HEK293 (cell line): ENCODE results near the gene DDR1.

Source experiments
- BCL11A ChIP-seq: fragments of 450-650 bp; formaldehyde crosslinking; IDR thresholded peaks from 2 replicates; pipeline ENCODE4 v1.5.1; 2016; ENCODE audit warnings: low read depth, missing biosample characterization, missing genetic modification characterization
- GFI1B ChIP-seq: fragments of 450-650 bp; formaldehyde crosslinking; IDR thresholded peaks from 2 replicates; pipeline ENCODE4 v1.5.1; 2016; ENCODE audit warnings: missing biosample characterization, missing genetic modification characterization
- GLI4 ChIP-seq: fragments of 450-650 bp; formaldehyde crosslinking; IDR thresholded peaks from 2 replicates; pipeline ENCODE4 v1.5.1; 2016; ENCODE audit warnings: missing biosample characterization, missing genetic modification characterization
- KLF8 ChIP-seq: fragments of 450-650 bp; formaldehyde crosslinking; IDR thresholded peaks from 2 replicates; pipeline ENCODE4 v1.5.1; 2016; ENCODE audit warnings: missing biosample characterization, missing genetic modification characterization
- RBAK ChIP-seq: fragments of 450-650 bp; formaldehyde crosslinking; IDR thresholded peaks from 2 replicates; pipeline ENCODE4 v1.5.1; 2016; ENCODE audit warnings: missing biosample characterization, missing genetic modification characterization
- TCF7L2 ChIP-seq: IDR thresholded peaks from 2 replicates; pipeline ENCODE4 v1.6.1; 2011; ENCODE audit warnings: low read depth, mild to moderate bottlenecking, inconsistent platforms, low read length, moderate library complexity, borderline replicate concordance
- TRIM28 ChIP-seq: IDR thresholded peaks from 2 replicates; pipeline ENCODE4 v1.6.1; 2011; ENCODE audit warnings: low read length, control low read depth, borderline replicate concordance
- ZNF10 ChIP-seq: fragments of 450-650 bp; formaldehyde crosslinking; IDR thresholded peaks from 2 replicates; pipeline ENCODE4 v1.5.1; 2017; ENCODE audit warnings: missing biosample characterization, missing genetic modification characterization
- ZNF146 ChIP-seq: fragments of 450-650 bp; formaldehyde crosslinking; IDR thresholded peaks from 2 replicates; pipeline ENCODE4 v1.5.1; 2016; ENCODE audit warnings: missing biosample characterization, missing genetic modification characterization
- ZNF202 ChIP-seq: fragments of 450-650 bp; formaldehyde crosslinking; IDR thresholded peaks from 2 replicates; pipeline ENCODE4 v1.5.1; 2016; ENCODE audit warnings: missing biosample characterization, missing genetic modification characterization, borderline replicate concordance
- ZNF211 ChIP-seq: fragments of 450-650 bp; formaldehyde crosslinking; IDR thresholded peaks from 2 replicates; pipeline ENCODE4 v1.5.1; 2016; ENCODE audit warnings: low read depth, missing biosample characterization, missing genetic modification characterization
- ZNF302 ChIP-seq: fragments of 450-650 bp; formaldehyde crosslinking; IDR thresholded peaks from 2 replicates; pipeline ENCODE4 v1.5.1; 2016; ENCODE audit warnings: missing biosample characterization, missing genetic modification characterization, low read depth
- ZNF366 ChIP-seq: fragments of 450-650 bp; formaldehyde crosslinking; conservative IDR thresholded peaks from 2 replicates; pipeline ENCODE4 v1.5.1; 2016; ENCODE audit warnings: missing biosample characterization, missing genetic modification characterization
- ZNF560 ChIP-seq: fragments of 450-650 bp; formaldehyde crosslinking; IDR thresholded peaks from 2 replicates; pipeline ENCODE4 v1.5.1; 2017; ENCODE audit warnings: missing biosample characterization, missing genetic modification characterization, borderline replicate concordance
- ZNF629 ChIP-seq: fragments of 450-650 bp; formaldehyde crosslinking; IDR thresholded peaks from 2 replicates; pipeline ENCODE4 v1.5.1; 2017; ENCODE audit warnings: missing biosample characterization, missing genetic modification characterization
- ZNF670 ChIP-seq: fragments of 450-650 bp; formaldehyde crosslinking; IDR thresholded peaks from 2 replicates; pipeline ENCODE4 v1.5.1; 2016; ENCODE audit warnings: missing biosample characterization, missing genetic modification characterization, low read depth
- ZNF792 ChIP-seq: fragments of 450-650 bp; formaldehyde crosslinking; IDR thresholded peaks from 2 replicates; pipeline ENCODE4 v1.5.1; 2016; ENCODE audit warnings: missing biosample characterization, missing genetic modification characterization
- ZNF830 ChIP-seq: fragments of 450-650 bp; IDR thresholded peaks from 2 replicates; pipeline ENCODE4 v1.5.0; 2018; ENCODE audit warnings: missing biosample characterization, missing genetic modification characterization, low read depth, mild to moderate bottlenecking, moderate library complexity
- ZNF837 ChIP-seq: fragments of 450-650 bp; formaldehyde crosslinking; IDR thresholded peaks from 2 replicates; pipeline ENCODE4 v1.5.1; 2016; ENCODE audit warnings: missing biosample characterization, missing genetic modification characterization
- TF ChIP-seq, protein P1 (sequence below): fragments of 450-650 bp; formaldehyde crosslinking; IDR thresholded peaks from 2 replicates; pipeline ENCODE4; 2016; ENCODE audit warnings: missing biosample characterization, missing genetic modification characterization
- TF ChIP-seq, protein P2 (sequence below): fragments of 450-650 bp; formaldehyde crosslinking; IDR thresholded peaks from 2 replicates; pipeline ENCODE4 v1.5.1; 2016; ENCODE audit warnings: missing biosample characterization, missing genetic modification characterization
- TF ChIP-seq, protein P3 (sequence below): fragments of 450-650 bp; formaldehyde crosslinking; IDR thresholded peaks from 2 replicates; pipeline ENCODE4 v1.5.1; 2016; ENCODE audit warnings: missing biosample characterization, missing genetic modification characterization
- TF ChIP-seq, protein P4 (sequence below): sonication (generic); formaldehyde crosslinking; IDR thresholded peaks from 2 replicates; pipeline ENCODE4 v1.8.1; 2022; ENCODE audit warnings: mild to moderate bottlenecking, moderate library complexity, missing genetic modification reagents
- TF ChIP-seq, protein P5 (sequence below): fragments of 450-650 bp; formaldehyde crosslinking; IDR thresholded peaks from 2 replicates; pipeline ENCODE4 v1.5.1; 2016; ENCODE audit warnings: missing biosample characterization, missing genetic modification characterization
- TF ChIP-seq, protein P6 (sequence below): fragments of 450-650 bp; formaldehyde crosslinking; IDR thresholded peaks from 2 replicates; pipeline ENCODE4 v1.5.1; 2016; ENCODE audit warnings: missing biosample characterization, missing genetic modification characterization, low read depth
- TF ChIP-seq, protein P7 (sequence below): fragments of 450-650 bp; formaldehyde crosslinking; IDR thresholded peaks from 2 replicates; pipeline ENCODE4 v1.5.1; 2016; ENCODE audit warnings: missing biosample characterization, missing genetic modification characterization

The DDR1 gene

DNA sequence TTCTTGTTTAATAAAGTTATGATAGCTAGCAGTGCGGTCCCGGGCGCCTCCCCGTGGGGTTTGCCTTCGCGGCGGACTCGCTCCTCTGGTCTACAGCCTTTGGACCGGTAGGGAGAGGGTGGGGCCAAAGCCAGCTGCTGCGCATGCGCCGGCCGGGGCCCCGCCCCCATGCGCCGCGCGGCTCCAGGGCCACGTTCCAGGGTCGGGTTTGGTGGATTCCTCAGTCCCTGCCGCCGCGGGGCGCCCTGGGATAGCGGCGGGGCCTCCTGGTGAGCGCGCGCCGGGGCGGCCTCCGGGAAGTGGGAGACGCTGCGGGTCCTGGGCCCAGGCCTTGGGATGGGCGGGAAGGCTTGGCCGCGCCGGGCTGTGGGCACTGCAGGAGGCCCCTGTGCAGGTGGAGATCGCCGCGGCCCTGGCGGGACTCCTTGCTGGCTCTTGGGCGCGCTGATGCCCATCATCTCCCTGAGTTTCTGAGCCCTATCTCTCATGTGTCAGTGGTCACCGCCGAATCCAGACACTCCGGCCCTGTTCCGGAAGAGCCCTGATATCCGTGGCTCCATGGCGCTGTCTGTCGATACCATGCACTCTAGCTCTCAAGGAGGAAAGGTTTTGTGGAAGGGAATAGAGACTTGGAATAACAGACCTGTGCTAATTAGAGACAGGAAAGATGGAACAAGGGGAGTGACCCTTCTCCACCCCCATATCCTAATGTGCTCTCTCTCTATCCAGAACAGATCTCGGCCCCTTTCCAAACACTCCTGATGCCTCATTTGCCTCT is 29.9 kb downstream of the DDR1 start, which contains the start of gene VARS2 (continued):
- TF ChIP-seq, protein P1, sequence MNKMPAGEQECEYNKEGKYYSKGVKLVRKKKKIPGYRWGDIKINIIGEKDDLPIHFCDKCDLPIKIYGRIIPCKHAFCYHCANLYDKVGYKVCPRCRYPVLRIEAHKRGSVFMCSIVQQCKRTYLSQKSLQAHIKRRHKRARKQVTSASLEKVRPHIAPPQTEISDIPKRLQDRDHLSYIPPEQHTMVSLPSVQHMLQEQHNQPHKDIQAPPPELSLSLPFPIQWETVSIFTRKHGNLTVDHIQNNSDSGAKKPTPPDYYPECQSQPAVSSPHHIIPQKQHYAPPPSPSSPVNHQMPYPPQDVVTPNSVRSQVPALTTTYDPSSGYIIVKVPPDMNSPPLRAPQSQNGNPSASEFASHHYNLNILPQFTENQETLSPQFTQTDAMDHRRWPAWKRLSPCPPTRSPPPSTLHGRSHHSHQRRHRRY: no peak
- TF ChIP-seq ZNF837 (no peak), ZNF629 (peak; percentile 45; the same call in 1 of the 2 replicates), ZNF560 (tag by site-specific recombination) (no peak), ZNF830 (tag by site-specific recombination) (no peak), ZNF302 (tag by site-specific recombination) (no peak), ZNF792 (tag by site-specific recombination) (no peak), ZNF211 (tag by site-specific recombination) (no peak), ZNF202 (tag by site-specific recombination) (no peak), GLI4 (tag by site-specific recombination) (no peak), ZNF146 (tag by site-specific recombination) (no peak), GFI1B (peak; percentile 14; the same call in 1 of the 2 replicates), KLF8 (tag by site-specific recombination) (peak; percentile 65; the same call in 1 of the 2 replicates), RBAK (tag by site-specific recombination) (no peak), ZNF670 (tag by site-specific recombination) (no peak), TCF7L2 (no peak), ZNF10 (no peak), ZNF366 (tag by site-specific recombination) (no peak), TRIM28 (no peak), BCL11A (tag by site-specific recombination) (no peak)
- TF ChIP-seq, protein P2, sequence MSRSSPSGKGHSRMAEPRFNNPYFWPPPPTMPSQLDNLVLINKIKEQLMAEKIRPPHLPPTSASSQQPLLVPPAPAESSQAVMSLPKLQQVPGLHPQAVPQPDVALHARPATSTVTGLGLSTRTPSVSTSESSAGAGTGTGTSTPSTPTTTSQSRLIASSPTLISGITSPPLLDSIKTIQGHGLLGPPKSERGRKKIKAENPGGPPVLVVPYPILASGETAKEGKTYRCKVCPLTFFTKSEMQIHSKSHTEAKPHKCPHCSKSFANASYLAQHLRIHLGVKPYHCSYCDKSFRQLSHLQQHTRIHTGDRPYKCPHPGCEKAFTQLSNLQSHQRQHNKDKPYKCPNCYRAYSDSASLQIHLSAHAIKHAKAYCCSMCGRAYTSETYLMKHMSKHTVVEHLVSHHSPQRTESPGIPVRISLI (tag by site-specific recombination): no peak
- TF ChIP-seq, protein P3, sequence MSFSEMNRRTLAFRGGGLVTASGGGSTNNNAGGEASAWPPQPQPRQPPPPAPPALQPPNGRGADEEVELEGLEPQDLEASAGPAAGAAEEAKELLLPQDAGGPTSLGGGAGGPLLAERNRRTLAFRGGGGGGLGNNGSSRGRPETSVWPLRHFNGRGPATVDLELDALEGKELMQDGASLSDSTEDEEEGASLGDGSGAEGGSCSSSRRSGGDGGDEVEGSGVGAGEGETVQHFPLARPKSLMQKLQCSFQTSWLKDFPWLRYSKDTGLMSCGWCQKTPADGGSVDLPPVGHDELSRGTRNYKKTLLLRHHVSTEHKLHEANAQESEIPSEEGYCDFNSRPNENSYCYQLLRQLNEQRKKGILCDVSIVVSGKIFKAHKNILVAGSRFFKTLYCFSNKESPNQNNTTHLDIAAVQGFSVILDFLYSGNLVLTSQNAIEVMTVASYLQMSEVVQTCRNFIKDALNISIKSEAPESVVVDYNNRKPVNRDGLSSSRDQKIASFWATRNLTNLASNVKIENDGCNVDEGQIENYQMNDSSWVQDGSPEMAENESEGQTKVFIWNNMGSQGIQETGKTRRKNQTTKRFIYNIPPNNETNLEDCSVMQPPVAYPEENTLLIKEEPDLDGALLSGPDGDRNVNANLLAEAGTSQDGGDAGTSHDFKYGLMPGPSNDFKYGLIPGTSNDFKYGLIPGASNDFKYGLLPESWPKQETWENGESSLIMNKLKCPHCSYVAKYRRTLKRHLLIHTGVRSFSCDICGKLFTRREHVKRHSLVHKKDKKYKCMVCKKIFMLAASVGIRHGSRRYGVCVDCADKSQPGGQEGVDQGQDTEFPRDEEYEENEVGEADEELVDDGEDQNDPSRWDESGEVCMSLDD (tag by site-specific recombination): no peak
- TF ChIP-seq, protein P4, sequence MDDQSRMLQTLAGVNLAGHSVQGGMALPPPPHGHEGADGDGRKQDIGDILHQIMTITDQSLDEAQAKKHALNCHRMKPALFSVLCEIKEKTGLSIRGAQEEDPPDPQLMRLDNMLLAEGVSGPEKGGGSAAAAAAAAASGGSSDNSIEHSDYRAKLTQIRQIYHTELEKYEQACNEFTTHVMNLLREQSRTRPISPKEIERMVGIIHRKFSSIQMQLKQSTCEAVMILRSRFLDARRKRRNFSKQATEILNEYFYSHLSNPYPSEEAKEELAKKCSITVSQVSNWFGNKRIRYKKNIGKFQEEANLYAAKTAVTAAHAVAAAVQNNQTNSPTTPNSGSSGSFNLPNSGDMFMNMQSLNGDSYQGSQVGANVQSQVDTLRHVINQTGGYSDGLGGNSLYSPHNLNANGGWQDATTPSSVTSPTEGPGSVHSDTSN (CRISPR knock-in tag): peak; percentile 83
- TF ChIP-seq, protein P5, sequence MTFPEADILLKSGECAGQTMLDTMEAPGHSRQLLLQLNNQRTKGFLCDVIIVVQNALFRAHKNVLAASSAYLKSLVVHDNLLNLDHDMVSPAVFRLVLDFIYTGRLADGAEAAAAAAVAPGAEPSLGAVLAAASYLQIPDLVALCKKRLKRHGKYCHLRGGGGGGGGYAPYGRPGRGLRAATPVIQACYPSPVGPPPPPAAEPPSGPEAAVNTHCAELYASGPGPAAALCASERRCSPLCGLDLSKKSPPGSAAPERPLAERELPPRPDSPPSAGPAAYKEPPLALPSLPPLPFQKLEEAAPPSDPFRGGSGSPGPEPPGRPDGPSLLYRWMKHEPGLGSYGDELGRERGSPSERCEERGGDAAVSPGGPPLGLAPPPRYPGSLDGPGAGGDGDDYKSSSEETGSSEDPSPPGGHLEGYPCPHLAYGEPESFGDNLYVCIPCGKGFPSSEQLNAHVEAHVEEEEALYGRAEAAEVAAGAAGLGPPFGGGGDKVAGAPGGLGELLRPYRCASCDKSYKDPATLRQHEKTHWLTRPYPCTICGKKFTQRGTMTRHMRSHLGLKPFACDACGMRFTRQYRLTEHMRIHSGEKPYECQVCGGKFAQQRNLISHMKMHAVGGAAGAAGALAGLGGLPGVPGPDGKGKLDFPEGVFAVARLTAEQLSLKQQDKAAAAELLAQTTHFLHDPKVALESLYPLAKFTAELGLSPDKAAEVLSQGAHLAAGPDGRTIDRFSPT (tag by site-specific recombination): peak; percentile 45; the same call in 1 of the 2 replicates
- TF ChIP-seq, protein P6, sequence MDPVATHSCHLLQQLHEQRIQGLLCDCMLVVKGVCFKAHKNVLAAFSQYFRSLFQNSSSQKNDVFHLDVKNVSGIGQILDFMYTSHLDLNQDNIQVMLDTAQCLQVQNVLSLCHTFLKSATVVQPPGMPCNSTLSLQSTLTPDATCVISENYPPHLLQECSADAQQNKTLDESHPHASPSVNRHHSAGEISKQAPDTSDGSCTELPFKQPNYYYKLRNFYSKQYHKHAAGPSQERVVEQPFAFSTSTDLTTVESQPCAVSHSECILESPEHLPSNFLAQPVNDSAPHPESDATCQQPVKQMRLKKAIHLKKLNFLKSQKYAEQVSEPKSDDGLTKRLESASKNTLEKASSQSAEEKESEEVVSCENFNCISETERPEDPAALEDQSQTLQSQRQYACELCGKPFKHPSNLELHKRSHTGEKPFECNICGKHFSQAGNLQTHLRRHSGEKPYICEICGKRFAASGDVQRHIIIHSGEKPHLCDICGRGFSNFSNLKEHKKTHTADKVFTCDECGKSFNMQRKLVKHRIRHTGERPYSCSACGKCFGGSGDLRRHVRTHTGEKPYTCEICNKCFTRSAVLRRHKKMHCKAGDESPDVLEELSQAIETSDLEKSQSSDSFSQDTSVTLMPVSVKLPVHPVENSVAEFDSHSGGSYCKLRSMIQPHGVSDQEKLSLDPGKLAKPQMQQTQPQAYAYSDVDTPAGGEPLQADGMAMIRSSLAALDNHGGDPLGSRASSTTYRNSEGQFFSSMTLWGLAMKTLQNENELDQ (tag by site-specific recombination): no peak
- TF ChIP-seq, protein P7, sequence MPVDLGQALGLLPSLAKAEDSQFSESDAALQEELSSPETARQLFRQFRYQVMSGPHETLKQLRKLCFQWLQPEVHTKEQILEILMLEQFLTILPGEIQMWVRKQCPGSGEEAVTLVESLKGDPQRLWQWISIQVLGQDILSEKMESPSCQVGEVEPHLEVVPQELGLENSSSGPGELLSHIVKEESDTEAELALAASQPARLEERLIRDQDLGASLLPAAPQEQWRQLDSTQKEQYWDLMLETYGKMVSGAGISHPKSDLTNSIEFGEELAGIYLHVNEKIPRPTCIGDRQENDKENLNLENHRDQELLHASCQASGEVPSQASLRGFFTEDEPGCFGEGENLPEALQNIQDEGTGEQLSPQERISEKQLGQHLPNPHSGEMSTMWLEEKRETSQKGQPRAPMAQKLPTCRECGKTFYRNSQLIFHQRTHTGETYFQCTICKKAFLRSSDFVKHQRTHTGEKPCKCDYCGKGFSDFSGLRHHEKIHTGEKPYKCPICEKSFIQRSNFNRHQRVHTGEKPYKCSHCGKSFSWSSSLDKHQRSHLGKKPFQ (tag by site-specific recombination): no peak
